ENCODE measurements around the gene PRELID2.

DNA sequence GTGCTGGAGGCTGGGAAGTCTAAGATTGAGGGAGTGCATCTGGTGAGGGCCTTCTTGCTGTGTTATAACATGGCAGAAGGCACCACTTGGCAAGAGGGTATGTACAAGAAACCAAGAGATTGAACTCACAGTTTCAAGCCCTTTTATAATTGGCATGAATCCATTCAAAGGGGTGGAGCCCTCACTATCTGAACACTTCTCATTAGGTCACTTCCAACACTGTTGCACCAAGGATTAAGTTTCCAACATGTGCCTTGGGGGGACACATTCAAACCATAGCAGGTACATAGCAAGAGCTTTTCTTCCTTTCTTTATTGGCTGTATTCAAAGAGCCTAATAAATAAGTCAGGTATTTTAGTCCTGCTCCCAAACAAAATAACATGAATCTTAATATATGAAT lies 62.7 kb downstream of the PRELID2 start:
- TF ChIP-seq EZH2 (IDR thresholded peaks at IDR 0.05) (no peak), POLR2AphosphoS5 (IDR thresholded peaks at IDR 0.05; ENCODE audit: borderline replicate concordance, low read depth, low read length) (no peak), FOXP2 (optimal IDR thresholded peaks at IDR 0.05; ENCODE audit: control extremely low read depth, extremely low read length, insufficient read depth) (no peak)

All from SK-N-MC (cell line).